K562 (cell line): ENCODE results near the gene NR2F6. TPM values are rescaled to one million over a fixed set of nuclear protein-coding genes. Genes with fewer than 3 reads are reported as not detected.
"Not testable (repeated sequence)": the region's sequence is repeated elsewhere in the genome, so short reads cannot be mapped to it uniquely, and the experiment has no call there.

ENCODE experiments used
- ATAC-seq: fragments of 200-7000 bp; cut with Tn5 transposase; 3 replicates; pipeline ENCODE4 v1.9.1; 2020; ENCODE audit warnings: moderate library complexity
- BruUV-seq: library from RNA; stranded (reverse); fragments of 400-500 nt; replicated peaks from 2 replicates; lab custom pipeline; 2021; lab: Mats Ljungman, UMichigan
- CTCF ChIA-PET: fragments of 300-600 bp; formaldehyde crosslinking; extraction: SDS; loops from one replicate; lab custom pipeline; 2021; ENCODE audit warnings: low intra/inter-chr PET ratio; lab: Yijun Ruan, JAX
- POLR2A ChIA-PET: fragments of 300-600, 350-650 bp; sonication (Branson Sonifier 250); formaldehyde crosslinking; extraction: SDS; loops from one replicate; lab custom pipeline; 2021; ENCODE audit warnings: antibody characterized with exemption, inconsistent platforms; lab: Yijun Ruan, JAX
- DNase-seq, 4 experiments: peaks; one replicate each; pipeline versions ENCODE4 v3.0.0 to v3.0.0-alpha.2; 2011 to 2018; ENCODE audit warnings: low spot score in 3 of 4, mixed read lengths in 3 of 4; ENCODE audit errors: extremely low read depth in 1 of 4
- FAIRE-seq: peaks from 2 replicates; lab custom pipeline; 2011; peaks lifted over from hg19 to GRCh38; lab: Jason Lieb, UNC
- H2AFZ ChIP-seq: 2 replicates; pipeline ENCODE4 v1.6.0; 2011; ENCODE audit warnings: low read depth, low read length, control low read depth, inconsistent platforms
- H3K27ac ChIP-seq: fragments of 200-600 bp; 3 replicates; pipeline ENCODE4 v1.8.0; 2011; ENCODE audit warnings: low read depth, mild to moderate bottlenecking, control low read depth, inconsistent platforms, low read length, moderate library complexity, mixed read lengths; ENCODE audit errors: extremely low read depth
- H3K27me3 ChIP-seq, 2 experiments: fragments of 300-600 bp in 1 of 2; 2 replicates in 1 of 2; 3 replicates in 1 of 2; pipeline versions ENCODE4 v1.6.0 to v1.8.0; 2011; ENCODE audit warnings: inconsistent platforms in 2 of 2, low read length in 2 of 2, mild to moderate bottlenecking in 1 of 2, mixed read lengths in 1 of 2, moderate library complexity in 1 of 2; ENCODE audit not compliant: control insufficient read depth in 2 of 2, insufficient read depth in 2 of 2
- H3K36me3 ChIP-seq: fragments of 300-600 bp; 3 replicates; pipeline ENCODE4 v1.8.0; 2011; ENCODE audit warnings: mild to moderate bottlenecking, low read length, inconsistent platforms; ENCODE audit not compliant: control insufficient read depth, insufficient read depth
- H3K4me1 ChIP-seq, 2 experiments: fragments of 200-600 bp in 1 of 2; replicated peaks in 1 of 2; 2 replicates in 1 of 2; 3 replicates in 1 of 2; pipeline versions ENCODE4 v1.5.1 to v1.8.0; 2011; ENCODE audit warnings: inconsistent platforms in 2 of 2, low read length in 2 of 2, mild to moderate bottlenecking in 1 of 2, mixed read lengths in 1 of 2, moderate library complexity in 1 of 2; ENCODE audit not compliant: control insufficient read depth in 2 of 2, insufficient read depth in 2 of 2
- H3K4me2 ChIP-seq: 2 replicates; pipeline ENCODE4 v1.6.1; 2011; ENCODE audit warnings: low read length, control low read depth, inconsistent platforms, mixed read lengths; ENCODE audit not compliant: insufficient read depth
- H3K4me3 ChIP-seq: fragments of 200-600 bp; sonication (generic), shearing (Covaris generic); 2 replicates; pipeline ENCODE4 v1.5.1; 2016; ENCODE audit warnings: control low read depth, inconsistent platforms
- H3K79me2 ChIP-seq: fragments of 200-600 bp; 3 replicates; pipeline ENCODE4 v1.8.0; 2011; ENCODE audit warnings: low read length, inconsistent platforms; ENCODE audit not compliant: control insufficient read depth, insufficient read depth
- H3K9ac ChIP-seq, 2 experiments: 2 replicates each; pipeline versions ENCODE4 v1.6.0 to v1.6.1; 2011; ENCODE audit warnings: low read depth in 2 of 2, low read length in 2 of 2, control low read depth in 1 of 2, inconsistent platforms in 1 of 2, mild to moderate bottlenecking in 1 of 2, mixed read lengths in 1 of 2; ENCODE audit not compliant: insufficient read depth in 1 of 2
- H3K9me1 ChIP-seq: one replicate; pipeline ENCODE4 v1.6.0; 2011; ENCODE audit warnings: inconsistent platforms, mild to moderate bottlenecking, low read length, moderate library complexity; ENCODE audit not compliant: control insufficient read depth, insufficient read depth
- H3K9me3 ChIP-seq: replicated peaks from 2 replicates; pipeline ENCODE4 v1.5.1; 2011; ENCODE audit warnings: low read depth, low read length, inconsistent platforms; ENCODE audit not compliant: control insufficient read depth, insufficient read depth
- H4K20me1 ChIP-seq: replicated peaks from 2 replicates; pipeline ENCODE4 v1.6.1; 2011; ENCODE audit warnings: low read length, inconsistent platforms, mixed read lengths; ENCODE audit not compliant: control insufficient read depth, insufficient read depth
- C11orf30 ChIP-seq: fragments of 450-650 bp; IDR thresholded peaks from 2 replicates; pipeline ENCODE4 v1.6.1; 2016; ENCODE audit warnings: low read depth, mild to moderate bottlenecking
- GATAD2A ChIP-seq: fragments of 450-650 bp; IDR thresholded peaks from 2 replicates; pipeline ENCODE4 v1.6.1; 2017
- MECOM ChIP-seq: fragments of 250-450 bp; sonication (Bioruptor Pico); IDR thresholded peaks from 2 replicates; pipeline ENCODE4 v1.8.0; 2022; ENCODE audit warnings: inconsistent platforms
- PCBP2 ChIP-seq: fragments of 200-400 bp; formaldehyde crosslinking; IDR thresholded peaks from 2 replicates; pipeline ENCODE4 v1.6.1; 2018; ENCODE audit warnings: low read length, low read depth, mild to moderate bottlenecking, moderate library complexity; ENCODE audit not compliant: poor library complexity, severe bottlenecking
- THRB ChIP-seq: fragments of 450-650 bp; formaldehyde crosslinking; conservative IDR thresholded peaks from 2 replicates; pipeline ENCODE4 v1.4.0; 2022; ENCODE audit warnings: mild to moderate bottlenecking, missing genetic modification characterization
- ZNF217 ChIP-seq: sonication (generic); formaldehyde crosslinking; IDR thresholded peaks from 2 replicates; pipeline ENCODE4 v1.8.0; 2022; ENCODE audit warnings: mild to moderate bottlenecking, missing genetic modification reagents
- ZNF24 ChIP-seq: fragments of 450-650 bp; IDR thresholded peaks from 2 replicates; pipeline ENCODE4 v1.6.1; 2016
- WGBS: fragments of 100-300 bp; shearing (Covaris generic); methylation state at CpG from one replicate; pipeline ENCODE4 v1.1.6; 2016; ENCODE audit warnings: low coverage, mixed read lengths; ENCODE audit not compliant: insufficient coverage; ENCODE audit errors: missing lambda C conversion rate; 5-methylcytosine and 5-hydroxymethylcytosine counted together
- in situ Hi-C: fragments of 300-500 bp; cut with MboI; formaldehyde crosslinking; loops from 4 replicates; pipeline ENCODE4 v1.15.0; 2018; ENCODE audit warnings: inconsistent platforms, mixed read lengths
- intact Hi-C: fragments of 100-400 bp; cut with micrococcal nuclease; formaldehyde crosslinking; loops from 2 replicates; pipeline ENCODE4 v1.14.2; 2022
- polyA plus RNA-seq, 8 experiments: library from polyadenylated mRNA; depleted of rRNA in 4 of 8; stranded (reverse) in 5 of 8; unstranded in 3 of 8; fragments of >200 nt; fragmentation: Nextera tagmentation in 2 of 8; fragmentation: Illumina TruSeq in 1 of 8; extraction: Ambion mirVana in 2 of 8; extraction: Trizol in 1 of 8; gene quantifications; 2 replicates each; pipeline versions ENCODE4 v1.2.1 to v1.2.3, GENCODE V29; 2011 to 2014; ENCODE audit warnings: inconsistent platforms in 1 of 8, missing spikeins in 1 of 8
- total RNA-seq, 7 experiments: library from RNA; depleted of rRNA in 6 of 7; stranded (reverse); fragments of >200 nt in 6 of 7; fragmentation: Illumina TruSeq in 2 of 7; extraction: Trizol in 2 of 7; gene quantifications; 2 replicates each; pipeline versions ENCODE4 v1.2.1 to v1.2.3, GENCODE V29; 2011 to 2021; ENCODE audit warnings: low replicate concordance in 1 of 7

Gene NR2F6
- total and polyA plus RNA-seq, 9 of the 15 experiments (the other 6 are each of a cell fraction or from before 2014, with no cell fraction given), result 0.76 to 97.5 (median 18.8) TPM

GRCh38 chr19:17192751-17193150 is 53.0 kb downstream of the NR2F6 start:
- intact Hi-C loops (no loop called here), in situ Hi-C loops (no loop called here)
- H3K4me1 ChIP-seq, result no peaks in the 10 kb centered on the region
- no peak overlapping the region; a peak in 1 of 4 replicates for H3K9ac ChIP-seq
- FAIRE-seq, result no peak
- WGBS, result 98% methylated on average over 24 of the region's 26 CpGs
- ATAC-seq, result no peak
- H3K4me3 ChIP-seq, result no peak overlapping the region
- no peak overlapping the region for H3K4me2 ChIP-seq
- ChIA-PET CTCF (no interaction called here), POLR2A (interaction anchor here (0.5 kb wide), 1 partner anchor 201 kb away, joined by 3 read pairs; no protein-coding TSS in a partner anchor)
- H3K9me3 ChIP-seq, result no peaks in the 10 kb centered on the region
- TF ChIP-seq GATAD2A (no peak), ZNF24 (no peak), ZNF217 (CRISPR knock-in tag) (no peak), PCBP2 (no peak), C11orf30 (no peak), THRB (CRISPR knock-in tag) (no peak), MECOM (no peak)
- no peak overlapping the region for H3K27ac ChIP-seq
- H2AFZ ChIP-seq, result no peak overlapping the region
- H3K9me1 ChIP-seq, result no peaks in the 10 kb centered on the region
- DNase-seq, result no peak
- H3K79me2 ChIP-seq, result no peaks in the 10 kb centered on the region
- no peaks in the 10 kb centered on the region for H3K27me3 ChIP-seq
- no peaks in the 10 kb centered on the region for H4K20me1 ChIP-seq
- peaks cover 62% of the 10 kb centered on the region; the same call in 2 of the 3 replicates for H3K36me3 ChIP-seq
- BruUV-seq, result no TSS peak

GRCh38 chr19:17191736-17192135 is 54.0 kb downstream of the NR2F6 start:
- H3K9ac ChIP-seq, CTCF ChIA-PET, FAIRE-seq, H3K9me1 ChIP-seq, H3K9me3 ChIP-seq, H3K4me3 ChIP-seq, H4K20me1 ChIP-seq, intact Hi-C loops, H3K27me3 ChIP-seq, H3K79me2 ChIP-seq, H3K4me2 ChIP-seq, ATAC-seq, in situ Hi-C loops, H3K4me1 ChIP-seq, POLR2A ChIA-PET, BruUV-seq, DNase-seq, H3K27ac ChIP-seq, H2AFZ ChIP-seq: not testable (repeated sequence)
- peaks cover 64% of the 10 kb centered on the region; the same call in 2 of the 3 replicates for H3K36me3 ChIP-seq
- WGBS, result 87% methylated on average over 6 of the region's 6 CpGs
